HL-60 (cell line): ENCODE measurements around the gene CPT2.

Experiments
- CTCF ChIP-seq: IDR thresholded peaks from one replicate; pipeline ENCODE4 v1.5.1; 2011; ENCODE audit warnings: low read length, control low read depth, inconsistent platforms; ENCODE audit not compliant: insufficient read depth
- GABPA ChIP-seq: IDR thresholded peaks from 2 replicates; pipeline ENCODE4 v1.6.1; 2012; ENCODE audit warnings: low read depth
- POLR2AphosphoS5 ChIP-seq: IDR thresholded peaks from 2 replicates; pipeline ENCODE4 v1.6.1; 2012; ENCODE audit warnings: low read depth
- REST ChIP-seq: IDR thresholded peaks from 2 replicates; pipeline ENCODE4 v1.6.1; 2012; ENCODE audit warnings: low read depth; ENCODE audit not compliant: insufficient replicate concordance
- SPI1 ChIP-seq: IDR thresholded peaks from 2 replicates; pipeline ENCODE4 v1.6.1; 2012; ENCODE audit warnings: low read depth, mild to moderate bottlenecking, borderline replicate concordance

- TF ChIP-seq CTCF (no peak), POLR2AphosphoS5 (no peak), GABPA (no peak), REST (no peak), SPI1 (no peak)
Measured at GRCh38 chr1:53196017-53196484, 573 bp upstream of the CPT2 start.
